ENCODE data around the gene RIPOR1.
A peak's percentile ranks its signal among the peaks of the same experiment; 100 is the strongest.

The RIPOR1 gene

DNA sequence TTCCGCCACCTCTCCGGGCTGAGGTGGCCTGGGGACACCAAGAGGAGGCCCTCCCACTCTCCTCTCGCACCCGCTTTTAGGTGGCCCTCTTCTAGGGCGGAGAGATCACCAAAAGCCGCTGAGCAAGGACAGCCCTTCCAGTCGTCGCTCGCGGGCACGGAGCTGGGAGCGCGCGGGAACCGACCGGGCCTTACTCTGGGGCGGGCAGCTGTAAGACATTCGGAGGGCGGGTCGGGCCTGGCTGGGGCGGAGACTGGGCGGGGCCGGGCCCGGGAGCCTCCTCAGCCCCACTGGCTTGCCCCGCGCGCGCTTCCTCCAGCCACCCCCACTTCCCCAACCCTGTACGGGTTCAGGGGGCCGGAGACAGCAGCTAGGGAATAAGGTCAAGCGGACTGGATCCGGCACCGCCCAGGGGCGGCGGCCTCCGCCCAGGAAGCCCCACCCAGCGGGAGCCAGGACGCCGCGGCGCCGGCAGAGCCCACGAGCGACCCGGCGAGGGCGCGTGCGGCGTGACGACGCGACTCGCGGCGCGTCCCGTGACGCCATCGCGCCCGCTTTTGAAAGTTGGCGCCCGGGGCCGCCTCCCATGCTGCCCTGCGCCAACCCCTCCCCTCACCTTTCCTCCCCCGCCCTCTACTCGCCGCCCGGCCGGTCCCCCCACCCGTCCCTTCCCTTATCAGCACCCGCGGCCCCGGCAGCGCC lies 33.3 kb downstream of the RIPOR1 start:
- DNase-seq: peak; percentile 96

DNA sequence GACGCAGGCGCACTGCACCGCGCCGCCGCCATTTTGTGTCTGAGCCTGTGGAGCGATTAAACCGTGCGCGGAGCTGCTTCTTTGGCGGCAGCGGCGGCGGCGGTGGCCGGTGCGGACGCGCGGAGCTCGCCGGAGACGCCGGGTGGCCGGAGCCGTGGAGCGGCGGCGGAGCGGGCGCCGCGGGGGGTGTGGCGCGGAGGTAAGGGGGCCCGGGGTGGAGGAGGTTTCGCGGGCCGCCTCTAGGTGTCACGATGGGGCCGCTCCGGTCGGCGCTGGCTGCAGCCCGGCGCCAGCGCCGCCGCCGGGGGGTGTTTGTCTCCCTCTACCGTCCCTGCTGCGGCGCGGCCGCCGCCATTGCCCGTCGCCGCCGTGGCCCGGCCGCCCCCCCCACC lies 33.9 kb downstream of the RIPOR1 start, which contains the start of gene CTCF:
CTCF (plus strand) TSS at position 1 of the 392 bp plus-strand sequence. CDS start 48,307 bp downstream, outside the sequence.
- DNase-seq: peak; percentile 82

DNA sequence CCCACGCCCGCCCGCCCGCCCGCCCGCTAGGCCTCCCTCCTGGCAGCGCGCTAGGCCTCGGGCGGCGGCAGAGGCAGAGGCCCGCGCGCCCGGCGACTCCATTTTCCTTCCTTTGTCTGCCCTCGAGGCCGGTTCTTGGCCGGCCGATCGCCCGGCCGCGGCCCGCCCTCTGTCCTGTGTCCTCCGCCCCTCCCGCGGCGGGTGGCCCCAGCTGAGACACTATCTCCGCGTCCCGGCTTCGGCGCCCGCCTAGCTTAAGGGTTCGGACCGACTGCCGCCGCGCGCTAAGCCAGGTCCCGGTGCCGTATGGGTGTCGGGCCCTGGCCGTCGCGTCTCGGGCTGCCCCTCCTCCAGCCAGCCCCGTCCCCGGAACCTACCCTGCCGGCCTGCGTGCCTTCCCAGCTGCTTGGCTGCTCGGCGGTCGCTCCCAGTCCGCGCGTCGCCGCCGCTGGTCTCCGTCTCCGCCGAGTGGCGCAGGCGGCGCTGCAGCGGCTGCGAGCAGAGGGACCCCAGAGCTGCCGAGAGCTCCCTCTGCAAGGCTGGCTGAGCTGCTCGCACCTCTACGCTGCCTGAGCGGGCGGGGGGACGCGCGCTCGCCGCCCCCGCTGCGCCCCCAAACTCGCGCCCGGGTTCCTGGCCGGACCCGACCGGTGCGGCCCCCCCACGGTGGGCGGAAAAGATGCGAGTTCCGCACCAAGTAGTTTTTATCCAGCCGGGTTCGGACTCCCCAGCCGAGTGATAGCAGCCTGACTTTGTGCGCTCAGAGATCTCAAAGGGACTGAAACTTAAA lies 34.5 kb downstream of the RIPOR1 start:
- peak; percentile 53 for DNase-seq

DNA sequence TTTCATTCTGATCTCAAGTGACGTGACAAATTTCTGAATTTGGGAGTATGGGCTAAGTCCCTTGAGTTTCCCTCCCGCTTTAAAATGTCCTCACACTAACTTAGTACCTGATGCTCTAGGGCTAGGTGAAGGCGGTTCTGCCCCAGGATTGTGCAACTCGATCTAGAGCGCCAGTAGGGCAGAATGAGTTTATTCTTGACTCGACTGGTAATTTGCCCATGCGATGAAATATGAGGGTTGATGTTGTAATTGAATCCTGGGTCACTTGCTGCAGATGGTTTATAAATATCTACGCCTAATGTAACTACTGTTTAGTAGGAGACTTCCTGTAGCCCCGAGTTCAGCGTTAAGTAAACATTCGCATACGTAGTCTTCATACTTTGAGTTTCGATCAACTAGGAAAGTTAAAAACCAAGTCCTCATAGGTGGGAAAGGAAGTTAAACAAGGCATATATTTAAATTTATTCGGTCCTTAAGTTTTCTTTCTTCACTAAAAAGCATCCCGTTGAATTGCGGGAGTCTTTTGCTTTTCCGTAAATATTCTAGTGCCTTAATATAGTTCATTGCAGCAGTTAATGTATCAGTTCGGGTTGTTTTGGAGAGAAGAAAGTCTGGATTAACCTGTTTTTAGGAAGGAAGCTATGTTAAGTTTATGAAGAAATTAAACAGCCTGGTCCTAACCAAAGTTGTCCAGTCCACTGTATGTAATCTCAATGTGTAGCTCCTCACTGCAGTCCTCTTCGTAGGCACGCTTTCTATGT lies 35.3 kb downstream of the RIPOR1 start:
- DNase-seq: no peak

DNA sequence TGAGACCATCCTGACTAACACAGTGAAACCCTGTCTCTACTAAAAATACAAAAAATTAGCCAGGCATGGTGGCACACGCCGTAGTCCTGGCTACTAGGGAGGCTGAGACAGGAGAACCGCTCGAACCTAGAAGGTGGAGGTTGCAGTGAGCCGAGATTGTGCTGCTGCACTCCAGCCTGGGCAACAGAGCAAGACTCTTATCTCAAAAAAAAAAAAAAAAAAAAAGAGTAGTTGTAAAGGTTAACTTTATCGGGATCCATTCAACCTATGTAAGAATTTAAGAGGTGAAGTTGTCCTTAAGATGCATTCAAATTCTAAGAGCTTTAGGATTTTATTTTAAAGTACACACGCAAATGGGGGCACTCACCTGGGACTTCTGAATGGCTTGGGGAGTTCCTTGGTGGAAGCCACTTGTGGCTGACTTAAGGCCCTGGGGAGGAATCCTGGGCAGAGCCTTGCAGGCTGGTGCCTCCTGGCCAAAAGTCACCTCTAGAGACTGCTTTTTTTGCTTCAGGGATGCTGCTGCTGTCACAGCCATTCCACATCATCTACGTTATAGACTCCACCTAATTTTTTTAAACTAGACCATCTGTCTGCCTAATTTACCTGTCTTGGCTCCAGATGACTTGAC lies 37.0 kb downstream of the RIPOR1 start:
- no peak for DNase-seq

DNA sequence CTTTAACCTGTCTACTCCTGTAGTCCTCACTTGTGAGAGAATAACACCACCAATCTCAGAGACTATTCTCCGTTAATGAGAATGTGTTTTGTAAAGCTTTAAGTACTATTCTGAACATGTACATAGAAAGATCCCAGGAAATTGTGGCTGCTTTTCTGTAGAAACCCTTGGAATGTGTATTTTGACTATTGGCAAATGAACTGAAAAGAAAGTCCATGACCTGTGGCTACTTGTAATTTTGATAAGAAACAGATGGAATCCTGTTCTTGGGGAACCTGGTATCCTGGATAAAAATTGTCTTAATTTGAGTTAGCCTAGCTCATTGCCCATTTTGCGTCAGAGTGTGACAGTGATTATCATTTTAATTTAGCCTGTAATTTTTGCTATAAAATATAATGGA lies 42.8 kb downstream of the RIPOR1 start:
- no peak for DNase-seq

DNA sequence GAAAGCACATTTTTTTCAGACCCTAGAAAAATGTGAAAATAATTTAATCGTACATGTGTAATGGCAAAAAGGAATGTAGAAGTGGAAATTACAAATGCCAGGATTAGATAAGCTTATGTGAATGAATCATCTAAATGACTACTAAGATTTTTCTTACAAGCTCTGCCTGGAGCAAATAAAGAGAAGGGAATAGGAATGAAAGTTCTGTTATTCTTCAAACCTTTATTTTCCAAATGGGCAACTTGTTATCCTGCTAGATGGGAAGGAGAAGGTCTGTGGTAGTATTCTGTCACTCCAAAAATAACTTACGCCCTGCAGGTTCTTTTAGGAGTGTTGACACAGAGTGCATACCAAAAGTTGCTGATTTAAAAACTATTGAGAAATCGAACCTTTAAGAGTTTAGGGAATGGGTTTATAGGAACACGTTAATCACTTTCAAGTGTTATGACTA lies 43.4 kb downstream of the RIPOR1 start:
- DNase-seq: no peak

DNA sequence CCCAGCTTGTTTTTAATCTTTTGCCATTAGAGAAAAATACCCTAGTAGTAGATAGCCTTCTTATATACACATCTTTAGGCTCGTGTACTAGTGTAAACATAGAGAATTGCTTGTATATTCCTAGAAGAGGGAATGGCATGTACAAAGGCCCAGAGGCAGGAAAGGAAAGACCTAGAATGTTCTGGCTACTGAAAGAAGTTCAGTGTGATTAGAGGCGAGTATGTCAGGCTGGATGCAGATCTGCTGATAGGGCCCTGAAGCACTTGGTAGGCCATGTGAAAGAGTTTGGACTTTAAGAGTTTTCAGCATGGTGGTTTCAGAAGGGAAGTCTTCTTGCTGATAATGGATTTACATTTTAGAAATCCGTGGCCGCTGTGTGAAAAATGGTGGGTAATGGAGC lies 51.1 kb downstream of the RIPOR1 start:
- no peak for DNase-seq

DNA sequence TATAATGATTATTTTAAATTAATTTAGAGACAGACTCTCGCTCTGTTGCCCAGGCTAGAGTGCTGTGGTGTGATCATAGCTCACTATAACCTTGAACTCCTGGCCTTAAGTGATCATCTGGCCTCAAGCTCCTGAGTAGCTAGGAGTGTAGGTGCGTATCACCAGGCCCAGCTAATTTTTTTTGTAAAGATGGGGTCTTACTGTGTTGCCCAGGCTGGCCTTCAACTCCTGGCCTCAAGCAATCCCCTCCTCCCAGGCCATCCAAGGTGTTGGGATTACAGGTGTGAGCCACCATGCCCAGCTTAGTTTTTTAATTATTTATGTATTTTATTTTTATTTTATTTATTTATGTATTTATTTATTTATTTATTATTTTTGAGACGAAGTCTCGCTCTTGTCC lies 51.6 kb downstream of the RIPOR1 start:
- no peak for DNase-seq

DNA sequence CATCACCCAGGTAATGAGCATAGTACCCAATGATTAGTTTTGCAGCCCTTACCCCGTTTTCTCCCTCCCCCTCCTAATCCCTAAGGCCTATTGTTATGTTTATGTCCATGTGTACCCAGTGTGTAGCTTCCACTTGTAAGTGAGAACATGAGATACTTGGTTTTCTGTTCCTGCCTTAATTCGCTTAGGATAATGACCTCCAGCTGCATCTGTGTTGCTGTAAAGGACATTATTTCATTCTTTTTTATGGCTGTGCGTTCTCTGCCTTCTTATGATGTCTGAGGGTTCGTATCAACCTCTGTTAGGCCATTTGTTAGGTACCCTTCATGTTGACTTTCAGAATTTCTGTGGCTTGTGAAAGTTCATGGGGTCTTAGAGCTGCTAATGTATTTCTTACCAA lies 64.7 kb downstream of the RIPOR1 start:
- no peak for DNase-seq

DNA sequence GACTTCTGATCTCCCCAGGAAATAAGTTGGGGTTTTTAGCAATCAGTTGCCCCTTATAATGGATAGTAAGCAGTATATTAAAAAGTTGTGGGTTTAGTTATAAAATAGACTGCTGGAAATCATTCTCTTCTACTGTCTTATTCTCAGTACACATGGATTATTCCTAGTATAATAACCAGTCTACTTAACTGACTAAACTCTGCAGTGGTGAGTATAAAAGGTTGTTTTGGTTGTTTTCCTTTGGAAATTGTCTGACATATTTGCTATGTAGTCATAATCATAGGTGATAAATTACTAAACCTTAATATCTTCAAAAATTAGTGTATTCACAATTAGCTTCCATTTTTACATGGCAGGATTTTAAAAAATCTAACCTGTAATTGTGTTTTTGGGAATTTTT lies 65.1 kb downstream of the RIPOR1 start:
- no peak for DNase-seq

DNA sequence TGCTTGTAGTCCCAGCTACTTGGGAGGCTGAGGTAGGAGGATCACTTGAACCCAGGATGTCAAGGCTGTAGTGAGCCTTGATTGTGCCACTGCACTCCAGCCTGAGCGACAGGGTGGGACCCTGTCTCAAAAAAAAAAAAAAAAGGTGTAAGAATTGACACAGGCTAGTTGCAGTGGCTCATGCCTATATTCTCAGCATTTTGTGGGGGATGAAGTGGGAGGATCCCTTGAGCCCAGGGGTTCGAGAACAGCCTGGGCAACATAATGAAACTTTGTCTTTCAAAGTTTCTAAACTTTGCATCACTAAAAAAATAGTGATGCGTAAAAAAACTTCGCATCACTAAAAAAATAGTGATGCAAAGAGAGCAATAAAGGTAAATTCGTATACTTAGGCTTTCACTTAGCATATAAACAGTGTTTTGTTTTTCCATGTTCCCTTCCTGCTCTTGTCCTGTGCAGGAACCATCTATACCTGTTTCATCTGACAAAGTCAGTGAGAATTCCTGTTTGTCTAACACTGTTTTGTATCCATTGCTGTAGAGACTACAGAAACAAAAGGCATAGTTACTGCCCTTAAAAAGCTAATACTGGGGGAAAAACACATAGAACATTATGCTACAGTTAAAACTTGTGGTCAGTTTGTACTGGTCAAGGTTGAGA lies 65.8 kb downstream of the RIPOR1 start:
- no peak for DNase-seq

DNA sequence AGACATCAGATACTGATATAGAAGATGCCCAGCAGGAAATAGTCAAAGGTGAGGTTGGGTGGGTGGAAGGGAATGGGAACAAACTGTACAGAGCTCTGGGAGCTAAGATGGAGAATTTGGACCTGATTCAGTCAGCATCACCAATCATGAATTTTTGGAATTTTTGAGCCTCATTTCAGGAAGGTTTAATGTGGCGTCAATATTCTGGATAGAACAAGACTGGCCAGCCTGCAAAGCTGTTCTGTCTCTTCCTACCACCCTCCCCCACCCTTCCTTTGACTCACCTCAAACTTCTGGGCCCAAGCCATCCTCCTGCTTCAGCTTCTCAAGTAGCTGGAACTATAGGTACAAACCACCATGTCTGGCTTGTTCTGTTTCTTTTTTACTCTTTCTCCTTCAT lies 66.3 kb downstream of the RIPOR1 start:
- DNase-seq: no peak

Measured in COR-L47 (cell line).